MCF 10A (cell line): Measurements from ENCODE around the gene GUCA2A. TPM values are rescaled to one million over a fixed set of nuclear protein-coding genes. Genes with fewer than 3 reads are reported as not detected.

Experiments used
- Bru-seq: library from RNA; stranded (reverse); fragments of 400-500 nt; gene quantifications from one replicate; lab custom pipeline; 2021; lab: Mats Ljungman, UMichigan
- BruChase-seq, 2 experiments: library from RNA; stranded (reverse); fragments of 400-500 nt; gene quantifications; one replicate each; lab custom pipeline; 2021; lab: Mats Ljungman, UMichigan
- BruUV-seq: library from RNA; stranded (reverse); fragments of 400-500 nt; replicated peaks from 2 replicates; lab custom pipeline; 2021; lab: Mats Ljungman, UMichigan
- CTCF ChIA-PET: fragments of 300-600 bp; sonication (Branson Sonifier 250); formaldehyde crosslinking; extraction: SDS; loops from one replicate; lab custom pipeline; 2021; ENCODE audit warnings: antibody characterized with exemption, inconsistent platforms; lab: Yijun Ruan, JAX
- POLR2A ChIA-PET: fragments of 300-600, 350-650 bp; sonication (Branson Sonifier 250); formaldehyde crosslinking; extraction: SDS; loops from one replicate; lab custom pipeline; 2020; ENCODE audit warnings: antibody characterized with exemption, inconsistent platforms; lab: Yijun Ruan, JAX
- DNase-seq: peaks from one replicate; pipeline ENCODE4 v3.0.0-alpha.2; 2018; ENCODE audit not compliant: unreplicated experiment
- H3K27ac Mint-ChIP-seq: one replicate; pipeline ENCODE4 v1.8.0; 2022; ENCODE audit warnings: mild to moderate bottlenecking, low read depth, mixed read lengths; ENCODE audit not compliant: unreplicated experiment
- H3K27me3 Mint-ChIP-seq: one replicate; pipeline ENCODE4 v1.8.0; 2022; ENCODE audit warnings: mixed read lengths; ENCODE audit not compliant: insufficient read depth, unreplicated experiment
- H3K36me3 Mint-ChIP-seq: one replicate; pipeline ENCODE4 v1.8.0; 2022; ENCODE audit warnings: mild to moderate bottlenecking, moderate library complexity, mixed read lengths; ENCODE audit not compliant: insufficient read depth, unreplicated experiment
- H3K4me1 Mint-ChIP-seq: one replicate; pipeline ENCODE4 v1.8.0; 2022; ENCODE audit warnings: mixed read lengths; ENCODE audit not compliant: insufficient read depth, unreplicated experiment
- H3K4me3 Mint-ChIP-seq: one replicate; pipeline ENCODE4 v1.8.0; 2022; ENCODE audit warnings: mild to moderate bottlenecking, moderate library complexity, mixed read lengths; ENCODE audit not compliant: unreplicated experiment
- H3K9me3 Mint-ChIP-seq: one replicate; pipeline ENCODE4 v1.8.0; 2022; ENCODE audit warnings: mixed read lengths; ENCODE audit not compliant: unreplicated experiment
- CTCF ChIP-seq: fragments of 200-600 bp; IDR thresholded peaks from one replicate; pipeline ENCODE4 v1.8.0; 2022; ENCODE audit warnings: antibody characterized with exemption, mild to moderate bottlenecking; ENCODE audit not compliant: unreplicated experiment
- intact Hi-C: fragments of 100-400 bp; cut with micrococcal nuclease; formaldehyde crosslinking; loops from 2 replicates; pipeline ENCODE4 v1.14.1; 2022
- long read RNA-seq: library from polyadenylated mRNA; stranded (forward); transcript quantifications from one replicate; pipeline ENCODE4 v2.0.0, GENCODE V29; 2022
- total RNA-seq: library from RNA; stranded (reverse); gene quantifications from 2 replicates; pipeline ENCODE4 v1.2.3, GENCODE V29; 2022

The GUCA2A gene
- total RNA-seq (not detected in 2 replicates), Bru-seq, nascent RNA (not detected), BruChase-seq, experiment 1, labeled RNA remaining after a 6-hour chase (not detected), BruChase-seq, experiment 2, labeled RNA remaining after a 2-hour chase (not detected)
- long read RNA-seq, result 0 reads

GRCh38 chr1:42164551-42165420 lies at the start of gene GUCA2A:
Gene GUCA2A, minus strand, starts transcription at chr1:42164745. Its CDS starts 33 bp downstream, at chr1:42164712.
- Mint-ChIP-seq H3K27me3 (peaks cover 23% of the 10 kb centered on the region), H3K9me3 (peaks cover 17% of the 10 kb centered on the region), H3K4me1 (peaks cover 17% of the 10 kb centered on the region), H3K36me3 (no peaks in the 10 kb centered on the region), H3K4me3 (no peak within 1 kb of the TSS), H3K27ac (peak within 1 kb of the TSS; percentile 54)
- DNase-seq, result no peak
- POLR2A ChIA-PET, result interaction anchor here (0.8 to 1.9 kb wide), 5 partner anchors 10 to 175 kb away, joined by 3 to 12 read pairs (median 3); no protein-coding TSS in a partner anchor
- no peak for TF ChIP-seq CTCF
- no TSS peak for BruUV-seq
- CTCF ChIA-PET, result interaction anchor here (0.6 to 3.1 kb wide), 8 partner anchors 9 to 1508 kb away, joined by 3 to 22 read pairs (median 3); no protein-coding TSS in a partner anchor
- intact Hi-C loops, result no loop called here

- ChIA-PET CTCF (interaction anchor here (0.6 to 3.2 kb wide), 4 partner anchors 28 to 326 kb away, joined by 3 to 16 read pairs (median 4); no protein-coding TSS in a partner anchor), POLR2A (interaction anchor here (0.5 to 1.4 kb wide), 5 partner anchors 9 to 18 kb away, joined by 3 to 5 read pairs (median 3); no protein-coding TSS in a partner anchor)
- BruUV-seq, result no TSS peak
- H3K36me3 Mint-ChIP-seq, result peaks cover 6% of the 10 kb centered on the region
- no peak overlapping the region for H3K4me3 Mint-ChIP-seq
- peaks cover 8% of the 10 kb centered on the region for H3K9me3 Mint-ChIP-seq
- TF ChIP-seq CTCF, result no peak
- DNase-seq, result no peak
- intact Hi-C loops, result loop anchor here (5.0 kb wide), 1 partner anchor 71 kb away; no protein-coding TSS in a partner anchor
- H3K27ac Mint-ChIP-seq, result peak overlapping the region; percentile 31
- no peaks in the 10 kb centered on the region for H3K27me3 Mint-ChIP-seq
- H3K4me1 Mint-ChIP-seq, result peaks cover 21% of the 10 kb centered on the region
These were observed 46.7 kb upstream of the GUCA2A start for GRCh38 chr1:42211224-42211623.

- DNase-seq, result no peak
- ChIA-PET CTCF (interaction anchor here (0.6 to 3.2 kb wide), 3 partner anchors 33 to 327 kb away, joined by 3 to 16 read pairs (median 4); no protein-coding TSS in a partner anchor), POLR2A (interaction anchor here (0.5 to 1.2 kb wide), 6 partner anchors 9 to 253 kb away, joined by 3 to 4 read pairs (median 3); no protein-coding TSS in a partner anchor)
These were observed 46.0 kb upstream of the GUCA2A start for GRCh38 chr1:42210421-42211133.

More at GRCh38 chr1:42210421-42211133, 46.0 kb upstream of the GUCA2A start:
- H3K9me3 Mint-ChIP-seq, result peaks cover 8% of the 10 kb centered on the region
- H3K36me3 Mint-ChIP-seq, result peaks cover 6% of the 10 kb centered on the region
- no peak overlapping the region for H3K27ac Mint-ChIP-seq
- no peak overlapping the region for H3K4me3 Mint-ChIP-seq
- H3K27me3 Mint-ChIP-seq, result no peaks in the 10 kb centered on the region
- peaks cover 21% of the 10 kb centered on the region for H3K4me1 Mint-ChIP-seq
- intact Hi-C loops, result loop anchor here (5.0 kb wide), 1 partner anchor 72 kb away; no protein-coding TSS in a partner anchor
- no peak for TF ChIP-seq CTCF
- no TSS peak for BruUV-seq
